SHP77 treated with DMSO at 0.1 percent for 48 hours (cell line): Measurements from ENCODE around the gene CEBPB.

Experiments used
- DNase-seq: peaks from one replicate; lab custom pipeline; 2025; lab: John Stamatoyannopoulos, UW

Gene CEBPB

DNA sequence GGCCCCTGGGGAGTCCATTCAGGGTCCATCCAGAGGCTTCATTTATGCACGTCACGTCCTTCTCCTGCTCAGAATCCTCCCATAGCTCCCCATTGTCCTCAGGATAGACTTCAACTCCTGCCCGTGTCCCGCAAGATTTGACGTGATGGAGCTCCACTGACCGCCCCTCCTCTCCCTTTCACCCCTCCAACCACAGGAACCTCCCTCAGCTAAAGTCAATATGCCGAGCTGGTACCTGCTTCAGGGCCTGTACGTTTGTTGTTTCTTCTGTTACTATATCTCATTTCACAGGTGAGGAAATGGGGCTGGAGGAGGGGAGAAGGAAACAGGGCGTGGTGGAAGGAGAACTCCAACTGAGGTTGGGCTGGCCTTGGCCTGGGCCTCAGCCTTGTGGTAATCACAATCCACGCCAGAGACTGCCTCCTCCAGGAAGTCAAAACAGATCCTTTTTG lies 38.6 kb downstream of the CEBPB start:
- DNase-seq = no peak

DNA sequence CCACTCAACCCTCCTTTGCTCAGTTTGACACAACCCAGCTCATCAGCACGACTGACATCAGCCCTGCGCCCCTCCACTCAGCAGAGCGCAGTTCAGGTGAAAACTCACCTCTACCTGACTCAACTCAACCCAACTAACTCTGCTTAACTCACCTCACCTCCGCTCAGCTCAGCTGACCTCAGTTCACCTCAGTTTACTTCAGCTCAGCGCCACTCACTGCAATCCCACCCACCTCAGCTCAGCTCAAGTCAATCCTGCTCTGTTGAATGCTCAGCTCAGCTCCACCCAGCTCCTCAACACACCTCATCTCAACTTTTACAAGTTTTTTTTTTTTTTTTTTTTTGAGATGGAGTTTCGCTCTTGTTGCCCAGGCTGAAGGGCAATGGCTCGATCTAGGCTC lies 39.6 kb downstream of the CEBPB start:
- no peak for DNase-seq

DNA sequence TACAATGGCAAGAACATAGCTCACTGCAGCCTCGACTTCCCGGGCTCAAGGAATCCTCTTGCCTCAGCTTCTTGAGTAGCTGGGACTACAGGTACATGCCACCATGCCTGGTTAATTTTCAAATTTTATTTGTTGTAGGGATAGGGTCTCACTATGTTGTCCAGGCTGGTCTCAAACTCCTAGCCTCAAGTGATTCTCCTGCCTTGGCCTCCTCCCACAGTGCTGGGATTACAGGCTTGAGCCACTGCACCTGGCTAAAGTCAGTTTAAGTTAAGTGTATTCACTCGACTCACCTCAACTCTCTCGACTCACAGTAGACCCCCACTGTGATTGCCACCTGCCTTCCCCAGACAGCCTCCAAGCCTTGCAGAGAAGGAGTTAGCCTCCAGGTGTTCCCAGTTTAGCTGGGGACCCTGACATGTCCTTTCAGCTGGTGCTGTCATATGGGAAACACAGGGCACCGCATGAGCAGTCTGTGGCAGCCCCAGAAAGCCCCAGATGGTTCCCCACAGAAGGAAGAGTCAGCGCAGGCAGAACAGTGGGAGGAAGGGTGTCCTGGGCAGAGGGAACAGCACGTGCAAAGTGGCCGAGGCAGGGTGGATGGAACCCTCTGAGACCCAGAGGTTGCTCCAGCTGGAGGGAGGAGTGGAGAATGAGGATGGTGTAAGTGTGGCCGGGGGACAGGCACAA lies 40.4 kb downstream of the CEBPB start:
- DNase-seq = no peak

DNA sequence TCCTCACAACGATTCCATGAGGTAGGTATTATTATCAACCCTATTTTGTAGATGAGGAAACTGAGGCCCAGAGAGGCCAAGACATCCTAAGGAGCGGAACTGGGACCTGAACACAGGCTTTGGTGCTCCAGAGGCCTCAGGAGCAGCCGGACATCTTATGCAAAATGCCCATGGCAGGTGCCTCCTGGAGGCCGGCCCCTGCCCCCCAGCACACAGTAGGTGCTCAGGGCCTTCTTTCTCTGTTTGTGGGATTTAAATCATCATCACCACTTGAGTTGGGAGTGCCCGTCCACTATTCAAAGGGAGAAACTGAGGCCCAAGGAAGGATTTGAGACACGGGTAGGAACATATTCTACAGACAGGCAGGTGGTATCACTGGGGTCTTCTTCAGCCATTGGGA lies 41.2 kb downstream of the CEBPB start:
- DNase-seq = no peak

DNA sequence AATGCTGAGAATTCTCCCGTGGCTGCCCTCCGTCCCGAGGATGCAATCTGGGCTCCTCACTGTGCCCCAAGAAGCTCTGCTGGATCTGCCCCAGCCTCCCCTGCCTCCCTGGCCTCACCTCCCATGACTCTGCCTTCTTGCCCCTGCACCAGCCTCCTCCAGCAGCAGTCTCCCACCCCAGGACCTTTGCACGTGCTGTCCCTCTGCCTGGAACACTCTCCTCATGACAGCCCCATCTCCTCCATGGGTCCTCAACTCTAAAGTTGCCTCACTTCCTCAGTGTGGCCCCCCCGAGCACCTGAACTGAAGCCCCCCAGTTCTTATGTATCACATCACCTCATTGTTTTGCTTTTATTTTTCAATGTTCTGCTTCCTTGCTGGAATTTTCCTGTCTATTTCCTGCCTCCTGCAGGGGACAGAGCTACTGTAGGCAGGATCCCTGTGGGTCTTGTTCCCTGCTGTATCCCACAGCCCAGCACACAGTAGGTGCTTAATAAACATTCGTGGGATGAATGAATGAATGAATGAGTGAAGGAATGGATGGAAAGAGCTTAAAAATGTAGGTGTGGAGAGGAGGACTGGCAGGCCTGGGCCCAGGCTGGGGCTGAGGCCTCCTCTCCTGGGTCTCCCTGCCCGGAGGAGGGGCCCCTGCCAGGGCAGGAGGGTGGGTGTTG lies 42.2 kb downstream of the CEBPB start:
- DNase-seq = no peak

DNA sequence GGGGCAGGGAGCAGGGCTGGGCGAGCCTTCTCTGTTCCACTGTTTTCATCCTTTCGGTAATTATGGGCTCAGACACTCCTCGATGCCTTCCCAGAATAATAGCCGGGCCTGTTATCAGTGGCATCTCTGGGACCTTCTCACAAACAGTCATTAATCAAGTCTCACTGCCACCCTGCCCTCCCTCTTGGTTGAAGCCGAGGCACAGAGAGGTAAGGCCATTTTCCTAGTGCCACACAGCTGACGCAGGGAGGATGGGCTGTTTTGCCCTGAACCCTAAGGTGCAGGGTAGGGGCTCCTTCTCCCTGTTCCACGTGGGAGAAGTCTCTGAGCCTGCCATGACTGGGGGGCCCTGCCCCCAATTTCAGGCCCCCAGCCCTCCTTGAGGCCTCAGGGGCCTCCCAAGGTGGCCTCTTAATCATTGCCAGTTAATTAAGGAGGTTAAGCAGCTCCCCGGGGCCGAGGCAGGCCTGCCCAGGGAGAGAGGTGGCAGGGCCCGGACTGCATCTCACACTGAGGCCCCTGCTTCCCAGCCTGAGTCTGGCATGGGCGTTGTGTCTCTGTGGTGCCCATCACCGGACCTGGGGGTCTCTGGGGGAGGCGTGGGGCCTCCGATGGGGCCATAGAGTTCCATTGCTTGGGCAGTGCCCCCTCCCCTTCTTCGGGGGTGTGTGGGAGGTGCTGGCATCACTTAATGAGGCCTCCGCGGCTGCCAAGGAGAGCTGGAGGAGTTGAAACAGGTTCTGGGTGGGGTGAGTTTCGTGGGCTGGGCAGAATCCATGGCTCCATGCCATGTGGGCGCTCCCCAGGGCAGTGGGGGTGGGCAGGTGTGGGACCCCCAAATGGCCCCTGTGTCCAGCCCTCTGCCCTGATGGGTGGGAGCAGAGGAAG lies 42.9 kb downstream of the CEBPB start:
- DNase-seq = no peak

DNA sequence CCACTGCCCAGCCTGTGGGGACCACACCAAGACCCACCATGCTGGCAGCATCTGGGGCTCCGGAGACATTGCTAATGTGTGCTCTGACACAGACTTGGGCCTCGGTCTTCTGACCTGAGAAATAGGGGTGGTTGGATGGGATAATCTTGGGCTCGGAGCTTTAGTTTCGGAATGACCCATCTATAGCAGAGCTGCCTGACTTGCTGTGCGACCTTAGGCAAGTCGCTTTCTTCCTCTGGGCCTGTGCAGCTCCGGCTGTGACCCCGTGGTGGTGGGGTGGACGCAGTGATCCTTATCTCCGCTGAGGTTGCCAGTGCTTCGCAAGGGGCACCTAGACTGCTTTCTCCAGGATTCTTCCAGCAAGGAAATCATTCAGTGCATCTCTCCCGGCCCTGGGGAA lies 43.7 kb downstream of the CEBPB start:
- no peak for DNase-seq

DNA sequence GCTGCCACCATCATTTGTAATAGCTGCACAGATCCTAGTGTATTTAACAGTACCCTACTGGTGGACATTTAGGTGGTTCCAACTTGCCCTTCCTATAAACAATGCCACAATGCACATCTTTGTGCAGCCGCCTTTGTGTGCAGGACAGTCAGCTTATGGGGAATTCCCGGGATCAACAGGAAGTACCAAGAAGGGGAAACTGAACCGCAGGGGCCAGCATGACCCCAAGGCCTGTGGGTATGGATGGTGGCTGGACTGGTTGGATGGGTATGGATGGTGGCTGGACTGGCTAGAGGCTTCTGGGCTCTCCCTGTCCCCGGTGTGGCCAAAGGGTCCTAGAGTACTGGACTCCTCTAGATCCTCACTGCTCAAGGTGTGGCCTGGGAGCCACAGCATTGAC lies 46.7 kb downstream of the CEBPB start:
- DNase-seq = no peak

DNA sequence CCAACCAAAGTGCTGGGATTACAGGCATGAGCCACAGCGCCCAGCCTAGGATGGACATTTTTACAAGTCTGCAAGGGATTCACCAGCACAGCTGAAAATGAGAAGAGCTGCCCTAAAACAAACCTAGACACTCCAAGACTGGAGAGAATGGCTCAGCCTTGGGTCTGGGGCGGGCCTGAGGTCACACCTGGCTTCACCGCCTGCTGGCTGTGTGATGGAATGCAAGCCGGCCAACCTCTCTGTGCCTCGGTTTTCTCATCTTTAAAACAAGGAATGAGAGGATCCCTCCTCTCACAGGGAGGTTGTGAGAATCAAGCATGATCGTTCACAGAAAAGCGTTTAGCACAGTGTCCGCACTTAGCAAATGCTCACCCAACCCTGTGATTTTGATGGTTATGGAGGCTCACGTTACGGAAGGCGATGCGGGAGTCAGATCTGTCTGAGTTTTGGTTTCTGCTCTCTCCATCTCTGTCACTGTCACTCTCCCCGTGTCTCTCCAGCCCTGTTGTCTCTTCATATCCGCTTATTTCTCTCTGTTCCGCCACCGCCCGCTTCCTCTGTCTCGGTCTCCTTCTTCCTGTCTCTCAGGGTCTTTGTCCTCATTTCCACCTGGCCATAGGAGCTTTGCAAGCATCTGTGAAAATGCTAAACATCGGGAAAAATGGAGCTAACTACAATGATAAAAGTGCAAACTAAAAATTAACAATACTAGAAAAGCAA lies 47.6 kb downstream of the CEBPB start:
- no peak for DNase-seq

DNA sequence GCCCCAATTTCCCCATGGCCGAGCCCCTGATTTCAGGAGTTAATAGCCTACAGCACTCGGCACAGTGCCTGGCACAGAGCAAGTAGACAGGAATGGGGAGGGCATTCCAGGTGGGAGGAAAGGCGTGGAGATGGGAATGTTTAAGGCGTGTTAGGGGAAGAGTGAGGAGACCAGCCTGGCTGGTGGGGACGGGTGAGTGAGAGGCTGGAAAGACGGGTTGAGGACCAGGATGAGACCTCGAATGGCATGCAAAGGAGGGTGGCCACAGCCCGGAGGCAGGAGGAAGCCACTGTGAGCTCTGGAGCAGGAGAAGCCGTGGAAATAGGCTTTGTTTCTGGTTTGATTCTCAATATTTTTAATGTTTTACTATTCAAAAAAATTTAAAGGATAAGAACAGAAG lies 49.5 kb downstream of the CEBPB start:
- no peak for DNase-seq

DNA sequence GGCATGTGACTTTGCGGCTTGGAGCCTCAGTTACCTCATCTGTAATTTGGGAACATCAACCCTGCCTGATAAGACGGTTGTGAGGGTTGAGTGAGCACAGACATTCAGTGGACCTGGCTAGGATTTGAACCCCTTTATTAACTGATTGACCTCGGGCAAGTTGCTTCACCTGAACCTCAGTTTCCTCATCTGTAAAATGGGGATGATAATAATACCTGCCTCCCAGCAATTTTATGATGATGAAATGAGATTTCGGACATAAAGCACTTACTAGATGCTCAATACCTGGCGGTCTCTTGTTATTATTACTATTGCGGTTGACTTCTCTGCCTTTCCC lies 51.5 kb downstream of the CEBPB start:
- DNase-seq = no peak
